Esophagus squamous epithelium (tissue), 4 donors: Measurements from ENCODE around the gene PAX6.

Source experiments
- CTCF ChIP-seq, 6 experiments: fragments of 450-650 bp in 4 of 6; fragments of 200-600 bp in 2 of 6; sonication (generic) in 2 of 6; IDR thresholded peaks; one replicate each; pipeline ENCODE4 v1.5.1; 2016 to 2019; ENCODE audit warnings: antibody characterized with exemption in 6 of 6, mild to moderate bottlenecking in 4 of 6, moderate library complexity in 4 of 6
- POLR2A ChIP-seq, 4 donors: fragments of 450-650 bp; IDR thresholded peaks; one replicate each; pipeline ENCODE4 v1.6.1; 2017; ENCODE audit warnings: antibody characterized with exemption in 4 of 4, mild to moderate bottlenecking in 4 of 4, moderate library complexity in 3 of 4

GRCh38 chr11:31763296-31763695 is 47.8 kb downstream of the PAX6 start:
- TF ChIP-seq POLR2A (IDR thresholded peaks at IDR 0.05) (no peak), CTCF (IDR thresholded peaks at IDR 0.05) (no peak)
